ENCODE data around the gene SIGLEC1. TPM values are rescaled to one million over a fixed set of nuclear protein-coding genes. Genes with fewer than 3 reads are reported as not detected.

The SIGLEC1 gene
- total and polyA plus RNA-seq, 2 donors (not counting 1 experiment from before 2014, with no cell fraction given) = 0.06 to 0.15 TPM

DNA sequence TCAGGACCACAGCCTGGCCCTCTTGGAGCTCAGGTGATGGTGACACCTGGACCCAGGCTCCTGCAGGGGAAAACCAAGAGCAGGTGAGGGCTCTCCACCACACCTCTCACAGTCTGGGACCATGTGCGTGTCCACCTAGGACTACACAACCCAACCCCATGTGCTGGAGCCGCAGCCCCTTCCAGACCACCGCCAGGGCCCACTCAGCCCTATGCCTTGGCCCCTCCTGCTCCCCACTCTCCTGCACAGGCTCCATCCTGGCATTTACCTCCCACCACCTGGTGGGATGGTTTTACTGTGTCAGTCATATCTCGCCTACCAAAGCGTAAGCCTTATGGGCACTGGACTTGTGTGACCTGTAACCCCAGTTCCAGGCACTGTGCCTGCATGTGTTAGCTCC, 17.5 kb downstream of the SIGLEC1 start:
- no peaks in the 10 kb centered on the region for H4K20me1 ChIP-seq (ENCODE audit: control insufficient read depth, insufficient read depth, low read length, poor library complexity, severe bottlenecking)
- H3K4me3 Mint-ChIP-seq = no peak overlapping the region
- no peaks in the 10 kb centered on the region for H3K4me1 Mint-ChIP-seq
- H3K27me3 ChIP-seq (replicated peaks in 1 of 4; ENCODE audit: control extremely low read depth in 1 of 4, control insufficient read depth in 3 of 4, insufficient read depth in 4 of 4, low read length in 3 of 4) = no peaks in the 10 kb centered on the region
- no peaks in the 10 kb centered on the region for H3K79me2 ChIP-seq (ENCODE audit: control insufficient read depth, insufficient read depth, low read length)
- TF ChIP-seq EZH2 (IDR thresholded peaks at IDR 0.05; ENCODE audit: borderline replicate concordance, insufficient read depth, low read depth, low read length, poor library complexity, severe bottlenecking) = no peak
- TF ChIP-seq, protein P1, sequence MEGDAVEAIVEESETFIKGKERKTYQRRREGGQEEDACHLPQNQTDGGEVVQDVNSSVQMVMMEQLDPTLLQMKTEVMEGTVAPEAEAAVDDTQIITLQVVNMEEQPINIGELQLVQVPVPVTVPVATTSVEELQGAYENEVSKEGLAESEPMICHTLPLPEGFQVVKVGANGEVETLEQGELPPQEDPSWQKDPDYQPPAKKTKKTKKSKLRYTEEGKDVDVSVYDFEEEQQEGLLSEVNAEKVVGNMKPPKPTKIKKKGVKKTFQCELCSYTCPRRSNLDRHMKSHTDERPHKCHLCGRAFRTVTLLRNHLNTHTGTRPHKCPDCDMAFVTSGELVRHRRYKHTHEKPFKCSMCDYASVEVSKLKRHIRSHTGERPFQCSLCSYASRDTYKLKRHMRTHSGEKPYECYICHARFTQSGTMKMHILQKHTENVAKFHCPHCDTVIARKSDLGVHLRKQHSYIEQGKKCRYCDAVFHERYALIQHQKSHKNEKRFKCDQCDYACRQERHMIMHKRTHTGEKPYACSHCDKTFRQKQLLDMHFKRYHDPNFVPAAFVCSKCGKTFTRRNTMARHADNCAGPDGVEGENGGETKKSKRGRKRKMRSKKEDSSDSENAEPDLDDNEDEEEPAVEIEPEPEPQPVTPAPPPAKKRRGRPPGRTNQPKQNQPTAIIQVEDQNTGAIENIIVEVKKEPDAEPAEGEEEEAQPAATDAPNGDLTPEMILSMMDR (IDR thresholded peaks at IDR 0.05) = no peak
- ChIA-PET POLR2A (no interaction called here), CTCF (interaction anchor here (0.6 kb wide), 1 partner anchor 18 kb away, joined by 3 read pairs; no protein-coding TSS in a partner anchor)
- no peaks in the 10 kb centered on the region for H3K4me1 ChIP-seq (ENCODE audit: control insufficient read depth in 2 of 2, insufficient read depth in 2 of 2, low read length in 2 of 2)
- intact Hi-C loops (cut with micrococcal nuclease) = no loop called here
- no peaks in the 10 kb centered on the region for H3K27me3 Mint-ChIP-seq
- DNase-seq (no peak), ATAC-seq (ENCODE audit: low read depth) (no peak)
- no peaks in the 10 kb centered on the region for H3K36me3 ChIP-seq (replicated peaks in 1 of 2; ENCODE audit: control extremely low read depth in 1 of 2, control insufficient read depth in 1 of 2, extremely low read depth in 1 of 2, insufficient read depth in 2 of 2, low read length in 1 of 2)
- H3K9me3 ChIP-seq (ENCODE audit: control extremely low read depth in 1 of 3, control insufficient read depth in 2 of 3, insufficient read depth in 1 of 3, low read length in 2 of 3) = peaks cover 0 to 18% (median 0%) of the 10 kb centered on the region in 3 donors
- WGBS (ENCODE audit: insufficient coverage) = 100% methylated on average over 2 of the region's 5 CpGs
- H3K27ac ChIP-seq (ENCODE audit: low read length in 2 of 2) = no peak overlapping the region
- H3K4me2 ChIP-seq (replicated peaks; ENCODE audit: low read depth, low read length, poor library complexity, severe bottlenecking) = no peak overlapping the region
- no peaks in the 10 kb centered on the region for H3K9me3 Mint-ChIP-seq (ENCODE audit: insufficient read depth)
- no peak overlapping the region for H3K4me3 ChIP-seq (ENCODE audit: control extremely low read depth in 1 of 5, extremely low read depth in 1 of 5, insufficient read depth in 1 of 5, low read depth in 2 of 5, low read length in 4 of 5)
- H3K27ac Mint-ChIP-seq = no peak overlapping the region
- H3K9ac ChIP-seq (ENCODE audit: low read length) = no peak overlapping the region
- no peak overlapping the region for H2AFZ ChIP-seq (ENCODE audit: insufficient read depth, low read depth, low read length, poor library complexity, severe bottlenecking)

DNA sequence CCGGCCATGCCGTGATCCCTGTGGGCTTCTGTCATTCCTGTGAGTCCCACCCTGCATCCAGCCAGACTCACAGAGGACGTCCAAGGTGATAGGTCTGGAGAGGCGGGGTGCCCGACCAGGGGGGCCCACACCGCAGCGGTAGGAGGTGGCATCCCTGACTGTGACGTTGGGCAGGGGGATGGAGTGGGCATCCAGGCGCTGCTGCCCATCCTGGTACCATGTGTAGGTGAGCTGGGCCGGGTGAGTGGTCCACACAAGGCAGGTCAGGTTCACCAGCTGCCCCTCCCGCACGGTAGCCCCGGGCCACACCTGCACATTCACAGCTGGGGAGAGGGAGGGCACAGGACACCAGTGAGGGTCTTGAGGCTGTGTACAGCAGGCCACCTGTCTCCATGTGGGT, 19.0 kb downstream of the SIGLEC1 start:
- H3K4me3 ChIP-seq (ENCODE audit: control extremely low read depth in 1 of 5, extremely low read depth in 1 of 5, insufficient read depth in 1 of 5, low read depth in 2 of 5, low read length in 4 of 5) = no peak overlapping the region
- Mint-ChIP-seq H3K27me3 (no peaks in the 10 kb centered on the region), H3K4me1 (no peaks in the 10 kb centered on the region), H3K9me3 (ENCODE audit: insufficient read depth) (no peaks in the 10 kb centered on the region), H3K27ac (no peak overlapping the region), H3K4me3 (no peak overlapping the region)
- H3K4me2 ChIP-seq (replicated peaks; ENCODE audit: low read depth, low read length, poor library complexity, severe bottlenecking) = no peak overlapping the region
- no peak overlapping the region for H3K27ac ChIP-seq (ENCODE audit: low read length in 2 of 2)
- WGBS (ENCODE audit: insufficient coverage) = 91% methylated on average over 13 of the region's 13 CpGs
- H3K27me3 ChIP-seq (replicated peaks in 1 of 4; ENCODE audit: control extremely low read depth in 1 of 4, control insufficient read depth in 3 of 4, insufficient read depth in 4 of 4, low read length in 3 of 4) = no peaks in the 10 kb centered on the region
- ChIA-PET POLR2A (no interaction called here), CTCF (interaction anchor here (1.0 kb wide), 1 partner anchor 18 kb away, joined by 3 read pairs; no protein-coding TSS in a partner anchor)
- no peak overlapping the region for H2AFZ ChIP-seq (ENCODE audit: insufficient read depth, low read depth, low read length, poor library complexity, severe bottlenecking)
- ATAC-seq (ENCODE audit: low read depth) (no peak), DNase-seq (no peak)
- no peaks in the 10 kb centered on the region for H3K79me2 ChIP-seq (ENCODE audit: control insufficient read depth, insufficient read depth, low read length)
- intact Hi-C loops (cut with micrococcal nuclease) = no loop called here
- peaks cover 0 to 18% (median 0%) of the 10 kb centered on the region in 3 donors for H3K9me3 ChIP-seq (ENCODE audit: control extremely low read depth in 1 of 3, control insufficient read depth in 2 of 3, insufficient read depth in 1 of 3, low read length in 2 of 3)
- H3K4me1 ChIP-seq (ENCODE audit: control insufficient read depth in 2 of 2, insufficient read depth in 2 of 2, low read length in 2 of 2) = no peaks in the 10 kb centered on the region
- no peak for TF ChIP-seq EZH2 (IDR thresholded peaks at IDR 0.05; ENCODE audit: borderline replicate concordance, insufficient read depth, low read depth, low read length, poor library complexity, severe bottlenecking)
- TF ChIP-seq, protein P1 (IDR thresholded peaks at IDR 0.05) = no peak
- H4K20me1 ChIP-seq (ENCODE audit: control insufficient read depth, insufficient read depth, low read length, poor library complexity, severe bottlenecking) = no peaks in the 10 kb centered on the region
- H3K36me3 ChIP-seq (replicated peaks in 1 of 2; ENCODE audit: control extremely low read depth in 1 of 2, control insufficient read depth in 1 of 2, extremely low read depth in 1 of 2, insufficient read depth in 2 of 2, low read length in 1 of 2) = no peaks in the 10 kb centered on the region
- no peak overlapping the region for H3K9ac ChIP-seq (ENCODE audit: low read length)

Data from B cell (primary cell).